Measurements from ENCODE around the gene NRXN3.

The NRXN3 gene

GRCh38 chr14:79802093-79802492 is 1631.9 kb downstream of the NRXN3 start:
- TF ChIP-seq ZNF830 (tag by site-specific recombination; IDR thresholded peaks at IDR 0.05; ENCODE audit: low read depth) (no peak), ZBTB26 (tag by site-specific recombination; optimal IDR thresholded peaks at IDR 0.05) (no peak), ZNF10 (tag by site-specific recombination; IDR thresholded peaks at IDR 0.05) (no peak)
- CTCF ChIA-PET: no interaction called here
- Histone ChIP-seq H3K4me3 (ENCODE audit: low read depth, low read length) (no peak overlapping the region), H3K4me1 (ENCODE audit: control insufficient read depth, insufficient read depth, low read length) (no peaks in the 10 kb centered on the region), H3K27ac (ENCODE audit: extremely low read depth, low read depth, low read length) (no peak overlapping the region), H3K9me3 (ENCODE audit: control insufficient read depth, insufficient read depth, low read depth, low read length) (no peaks in the 10 kb centered on the region), H3K36me3 (ENCODE audit: control insufficient read depth in 2 of 2, insufficient read depth in 1 of 2, low read length in 2 of 2) (no peaks in the 10 kb centered on the region)
- POLR2A ChIA-PET: no interaction called here

- Histone ChIP-seq H3K4me1 (ENCODE audit: control insufficient read depth, insufficient read depth, low read length) (no peaks in the 10 kb centered on the region), H3K9me3 (ENCODE audit: control insufficient read depth, insufficient read depth, low read depth, low read length) (no peaks in the 10 kb centered on the region), H3K27ac (ENCODE audit: extremely low read depth, low read depth, low read length) (no peak overlapping the region), H3K4me3 (ENCODE audit: low read depth, low read length) (no peak overlapping the region), H3K36me3 (ENCODE audit: control insufficient read depth in 2 of 2, insufficient read depth in 1 of 2, low read length in 2 of 2) (no peaks in the 10 kb centered on the region)
- TF ChIP-seq ZBTB6 (tag by site-specific recombination; IDR thresholded peaks at IDR 0.05): no peak
- no peak for TF ChIP-seq ZNF174 (tag by site-specific recombination; IDR thresholded peaks at IDR 0.05)
- TF ChIP-seq ZNF549 (tag by site-specific recombination; IDR thresholded peaks at IDR 0.05): no peak
- no peak for TF ChIP-seq ZNF133 (tag by site-specific recombination; IDR thresholded peaks at IDR 0.05)
- TF ChIP-seq ZNF214 (tag by site-specific recombination; IDR thresholded peaks at IDR 0.05; ENCODE audit: borderline replicate concordance): no peak
- TF ChIP-seq ATF2 (tag by site-specific recombination; IDR thresholded peaks at IDR 0.05; ENCODE audit: low read depth): no peak
- no peak for TF ChIP-seq TSHZ1 (tag by site-specific recombination; IDR thresholded peaks at IDR 0.05; ENCODE audit: borderline replicate concordance)
- no peak for TF ChIP-seq ZNF514 (tag by site-specific recombination; IDR thresholded peaks at IDR 0.05)
- TF ChIP-seq MZF1 (tag by site-specific recombination; IDR thresholded peaks at IDR 0.05; ENCODE audit: borderline replicate concordance): no peak
- TF ChIP-seq ZNF433 (tag by site-specific recombination; IDR thresholded peaks at IDR 0.05; ENCODE audit: low read depth): no peak
- TF ChIP-seq PATZ1 (tag by site-specific recombination; IDR thresholded peaks at IDR 0.05): no peak
- TF ChIP-seq ZNF513 (tag by site-specific recombination; IDR thresholded peaks at IDR 0.05): no peak
- no peak for TF ChIP-seq ZNF221 (tag by site-specific recombination; IDR thresholded peaks at IDR 0.05; ENCODE audit: borderline replicate concordance)
- no peak for TF ChIP-seq GLI4 (tag by site-specific recombination; IDR thresholded peaks at IDR 0.05)
- POLR2A ChIA-PET: no interaction called here
- CTCF ChIA-PET: no interaction called here
Measured at GRCh38 chr14:79805636-79806035, 1635.5 kb downstream of the NRXN3 start.
